Measurements from ENCODE around the gene OR9Q1. TPM values are rescaled to one million over a fixed set of nuclear protein-coding genes. Genes with fewer than 3 reads are reported as not detected.
A peak's percentile ranks its signal among the peaks of the same experiment; 100 is the strongest.

The OR9Q1 gene
- total and polyA plus RNA-seq, 2 of the 13 experiments (the other 11 are each of a cell fraction or from before 2014, with no cell fraction given) = not detected

- TF ChIP-seq BRF2 (CRISPR knock-in tag; IDR thresholded peaks at IDR 0.05) = no peak
Measured at GRCh38 chr11:58058276-58059006, 34.8 kb downstream of the OR9Q1 start (continued).

GRCh38 chr11:58059007-58059350, 35.3 kb downstream of the OR9Q1 start:
- Histone ChIP-seq H3K4me3 (replicated peaks in 1 of 3; ENCODE audit: insufficient read depth in 1 of 3, low read depth in 2 of 3, low read length in 3 of 3) (no peak overlapping the region), H3K4me1 (ENCODE audit: insufficient read depth, low read length) (peaks cover 82% of the 10 kb centered on the region), H3K4me2 (ENCODE audit: low read depth, low read length) (no peak overlapping the region), H3K9me3 (ENCODE audit: low read length) (no peaks in the 10 kb centered on the region), H4K20me1 (ENCODE audit: insufficient read depth, low read length) (no peaks in the 10 kb centered on the region), H3K36me3 (replicated peaks in 1 of 2; ENCODE audit: control insufficient read depth in 1 of 2, insufficient read depth in 2 of 2, low read length in 2 of 2) (no peaks in the 10 kb centered on the region), H3K27ac (ENCODE audit: extremely low read length, insufficient read depth, low read length) (peak overlapping the region; percentile 42), H2AFZ (ENCODE audit: low read length) (no peak overlapping the region), H3K9ac (ENCODE audit: insufficient read depth, low read depth, low read length) (0 out of 2 replicates have a peak overlapping the region, but pooled peaks have one; percentile 7), H3K27me3 (ENCODE audit: control insufficient read depth in 1 of 2, insufficient read depth in 2 of 2, low read length in 2 of 2) (no peaks in the 10 kb centered on the region), H3K79me2 (ENCODE audit: insufficient read depth, low read length) (no peaks in the 10 kb centered on the region)
- in situ Hi-C loops (cut with HindIII; ENCODE audit: extremely low pct_ligation_motif_present, low pct_unique_long_range_greater_than_20kb) = no loop called here
- ATAC-seq = peak; percentile 32
- 61% methylated on average over 4 of the region's 4 CpGs for WGBS (ENCODE audit: low lambda C conversion rate)
- no TSS peak for BruUV-seq (replicated peaks)
- CTCF ChIA-PET (ENCODE audit: low intra/inter-chr PET ratio, low total read pairs) = no interaction called here
- intact Hi-C loops (cut with micrococcal nuclease; ENCODE audit: unreplicated experiment) = loop anchor here (10.0 kb wide), 1 partner anchor 64 kb away; no protein-coding TSS in a partner anchor
- no peak for FAIRE-seq
- POLR2A ChIA-PET = no interaction called here
- DNase-seq (ENCODE audit: low spot score) = peak; percentile 82
- no peak for TF ChIP-seq ZNF772 (CRISPR knock-in tag; IDR thresholded peaks at IDR 0.05)
- TF ChIP-seq EEA1 (CRISPR knock-in tag; IDR thresholded peaks at IDR 0.05; ENCODE audit: borderline replicate concordance) = no peak
- TF ChIP-seq TEAD3 (CRISPR knock-in tag; optimal IDR thresholded peaks at IDR 0.05; ENCODE audit: borderline replicate concordance) = peak; percentile 68
- peak; percentile 95 for TF ChIP-seq ZBTB33 (CRISPR knock-in tag; IDR thresholded peaks at IDR 0.05)
- TF ChIP-seq SOX5 (CRISPR knock-in tag; IDR thresholded peaks at IDR 0.05; ENCODE audit: borderline replicate concordance) = peak; percentile 30; the same call in 1 of the 2 replicates
- TF ChIP-seq SOX13 (IDR thresholded peaks at IDR 0.05) = no peak
- peak in 1 of 2 experiments; percentile 23; a peak in 1 of 4 replicates for TF ChIP-seq SOX13 (CRISPR knock-in tag; conservative IDR thresholded peaks at IDR 0.05 in 1 of 2, IDR thresholded peaks at IDR 0.05 in 1 of 2)
- TF ChIP-seq, protein P1, sequence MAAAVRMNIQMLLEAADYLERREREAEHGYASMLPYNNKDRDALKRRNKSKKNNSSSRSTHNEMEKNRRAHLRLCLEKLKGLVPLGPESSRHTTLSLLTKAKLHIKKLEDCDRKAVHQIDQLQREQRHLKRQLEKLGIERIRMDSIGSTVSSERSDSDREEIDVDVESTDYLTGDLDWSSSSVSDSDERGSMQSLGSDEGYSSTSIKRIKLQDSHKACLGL (CRISPR knock-in tag; IDR thresholded peaks at IDR 0.05) = no peak
- TF ChIP-seq, protein P2, sequence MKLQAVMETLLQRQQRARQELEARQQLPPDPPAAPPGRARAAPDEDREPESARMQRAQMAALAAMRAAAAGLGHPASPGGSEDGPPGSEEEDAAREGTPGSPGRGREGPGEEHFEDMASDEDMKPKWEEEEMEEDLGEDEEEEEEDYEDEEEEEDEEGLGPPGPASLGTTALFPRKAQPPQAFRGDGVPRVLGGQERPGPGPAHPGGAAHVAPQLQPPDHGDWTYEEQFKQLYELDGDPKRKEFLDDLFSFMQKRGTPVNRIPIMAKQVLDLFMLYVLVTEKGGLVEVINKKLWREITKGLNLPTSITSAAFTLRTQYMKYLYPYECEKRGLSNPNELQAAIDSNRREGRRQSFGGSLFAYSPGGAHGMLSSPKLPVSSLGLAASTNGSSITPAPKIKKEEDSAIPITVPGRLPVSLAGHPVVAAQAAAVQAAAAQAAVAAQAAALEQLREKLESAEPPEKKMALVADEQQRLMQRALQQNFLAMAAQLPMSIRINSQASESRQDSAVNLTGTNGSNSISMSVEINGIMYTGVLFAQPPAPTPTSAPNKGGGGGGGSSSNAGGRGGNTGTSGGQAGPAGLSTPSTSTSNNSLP (IDR thresholded peaks at IDR 0.05; ENCODE audit: low read depth, low read length) = peak; percentile 33; the same call in 1 of the 2 replicates
- TF ChIP-seq, protein P3, sequence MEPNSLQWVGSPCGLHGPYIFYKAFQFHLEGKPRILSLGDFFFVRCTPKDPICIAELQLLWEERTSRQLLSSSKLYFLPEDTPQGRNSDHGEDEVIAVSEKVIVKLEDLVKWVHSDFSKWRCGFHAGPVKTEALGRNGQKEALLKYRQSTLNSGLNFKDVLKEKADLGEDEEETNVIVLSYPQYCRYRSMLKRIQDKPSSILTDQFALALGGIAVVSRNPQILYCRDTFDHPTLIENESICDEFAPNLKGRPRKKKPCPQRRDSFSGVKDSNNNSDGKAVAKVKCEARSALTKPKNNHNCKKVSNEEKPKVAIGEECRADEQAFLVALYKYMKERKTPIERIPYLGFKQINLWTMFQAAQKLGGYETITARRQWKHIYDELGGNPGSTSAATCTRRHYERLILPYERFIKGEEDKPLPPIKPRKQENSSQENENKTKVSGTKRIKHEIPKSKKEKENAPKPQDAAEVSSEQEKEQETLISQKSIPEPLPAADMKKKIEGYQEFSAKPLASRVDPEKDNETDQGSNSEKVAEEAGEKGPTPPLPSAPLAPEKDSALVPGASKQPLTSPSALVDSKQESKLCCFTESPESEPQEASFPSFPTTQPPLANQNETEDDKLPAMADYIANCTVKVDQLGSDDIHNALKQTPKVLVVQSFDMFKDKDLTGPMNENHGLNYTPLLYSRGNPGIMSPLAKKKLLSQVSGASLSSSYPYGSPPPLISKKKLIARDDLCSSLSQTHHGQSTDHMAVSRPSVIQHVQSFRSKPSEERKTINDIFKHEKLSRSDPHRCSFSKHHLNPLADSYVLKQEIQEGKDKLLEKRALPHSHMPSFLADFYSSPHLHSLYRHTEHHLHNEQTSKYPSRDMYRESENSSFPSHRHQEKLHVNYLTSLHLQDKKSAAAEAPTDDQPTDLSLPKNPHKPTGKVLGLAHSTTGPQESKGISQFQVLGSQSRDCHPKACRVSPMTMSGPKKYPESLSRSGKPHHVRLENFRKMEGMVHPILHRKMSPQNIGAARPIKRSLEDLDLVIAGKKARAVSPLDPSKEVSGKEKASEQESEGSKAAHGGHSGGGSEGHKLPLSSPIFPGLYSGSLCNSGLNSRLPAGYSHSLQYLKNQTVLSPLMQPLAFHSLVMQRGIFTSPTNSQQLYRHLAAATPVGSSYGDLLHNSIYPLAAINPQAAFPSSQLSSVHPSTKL (CRISPR knock-in tag; IDR thresholded peaks at IDR 0.05) = peak; percentile 27; the same call in 1 of the 2 replicates
- peak; percentile 30; the same call in 1 of the 2 replicates for TF ChIP-seq NCOA2 (CRISPR knock-in tag; IDR thresholded peaks at IDR 0.05)
- TF ChIP-seq MYNN (CRISPR knock-in tag; IDR thresholded peaks at IDR 0.05; ENCODE audit: low read depth) = no peak
